ENCODE data around the gene ELFN1. TPM values are rescaled to one million over a fixed set of nuclear protein-coding genes. Genes with fewer than 3 reads are reported as not detected.

ELFN1 gene
- total RNA-seq, 1 donor from 2014 or later = 4.3 TPM

DNA sequence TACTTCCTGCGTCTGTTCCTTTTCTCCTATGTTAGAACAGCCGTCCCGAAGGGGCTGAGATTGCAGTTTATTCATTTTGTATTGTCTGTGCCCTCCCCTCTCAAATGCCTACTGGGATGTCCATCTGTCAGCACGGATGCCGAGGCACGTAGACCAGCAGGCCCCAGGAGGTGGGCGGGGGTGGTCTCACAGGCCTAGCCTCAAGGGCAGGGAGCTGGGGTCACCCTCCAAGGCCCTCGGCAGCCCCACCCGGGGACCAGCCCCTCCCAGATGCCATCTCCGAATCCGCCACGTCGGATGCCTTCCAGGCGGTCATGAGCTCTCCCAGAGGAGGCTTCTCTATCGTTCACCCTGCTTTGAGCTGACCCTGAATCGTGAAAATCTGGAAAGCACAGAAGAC lies 59.7 kb downstream of the ELFN1 start:
- no peak overlapping the region for H3K4me3 ChIP-seq
- no peak overlapping the region for H3K27ac ChIP-seq
- peaks cover 7% of the 10 kb centered on the region for H3K9me3 ChIP-seq
- DNase-seq (no peak), ATAC-seq (no peak)
- TF ChIP-seq, protein P1, sequence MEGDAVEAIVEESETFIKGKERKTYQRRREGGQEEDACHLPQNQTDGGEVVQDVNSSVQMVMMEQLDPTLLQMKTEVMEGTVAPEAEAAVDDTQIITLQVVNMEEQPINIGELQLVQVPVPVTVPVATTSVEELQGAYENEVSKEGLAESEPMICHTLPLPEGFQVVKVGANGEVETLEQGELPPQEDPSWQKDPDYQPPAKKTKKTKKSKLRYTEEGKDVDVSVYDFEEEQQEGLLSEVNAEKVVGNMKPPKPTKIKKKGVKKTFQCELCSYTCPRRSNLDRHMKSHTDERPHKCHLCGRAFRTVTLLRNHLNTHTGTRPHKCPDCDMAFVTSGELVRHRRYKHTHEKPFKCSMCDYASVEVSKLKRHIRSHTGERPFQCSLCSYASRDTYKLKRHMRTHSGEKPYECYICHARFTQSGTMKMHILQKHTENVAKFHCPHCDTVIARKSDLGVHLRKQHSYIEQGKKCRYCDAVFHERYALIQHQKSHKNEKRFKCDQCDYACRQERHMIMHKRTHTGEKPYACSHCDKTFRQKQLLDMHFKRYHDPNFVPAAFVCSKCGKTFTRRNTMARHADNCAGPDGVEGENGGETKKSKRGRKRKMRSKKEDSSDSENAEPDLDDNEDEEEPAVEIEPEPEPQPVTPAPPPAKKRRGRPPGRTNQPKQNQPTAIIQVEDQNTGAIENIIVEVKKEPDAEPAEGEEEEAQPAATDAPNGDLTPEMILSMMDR (IDR thresholded peaks at IDR 0.05) = no peak
- intact Hi-C loops (cut with DNase I) = no loop called here
- no peaks in the 10 kb centered on the region for H3K27me3 ChIP-seq
- no peaks in the 10 kb centered on the region for H3K36me3 ChIP-seq
- no peaks in the 10 kb centered on the region for H3K4me1 ChIP-seq

DNA sequence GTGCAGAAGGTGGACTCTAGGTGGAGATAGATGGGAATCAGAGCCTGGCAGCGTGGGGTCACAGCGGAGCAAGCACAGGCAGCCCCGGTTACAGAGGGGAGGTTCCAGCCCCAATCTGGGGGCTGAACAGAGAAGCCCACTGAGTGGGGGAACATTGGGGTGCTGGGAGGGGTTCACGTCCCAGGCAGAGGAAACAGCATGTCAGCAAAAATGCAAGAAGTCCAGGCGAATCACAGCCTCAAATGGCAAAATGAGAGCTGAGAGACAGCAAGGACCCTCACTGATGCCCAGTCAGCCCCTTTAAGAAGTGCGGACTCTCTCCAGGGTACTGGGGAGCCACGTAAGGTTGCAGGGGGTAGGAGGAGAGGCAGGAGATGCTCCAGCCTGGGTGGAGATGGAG lies 62.0 kb downstream of the ELFN1 start:
- DNase-seq (no peak), ATAC-seq (no peak)
- peaks cover 4% of the 10 kb centered on the region for H3K27me3 ChIP-seq
- no peaks in the 10 kb centered on the region for H3K4me1 ChIP-seq
- H3K36me3 ChIP-seq = no peaks in the 10 kb centered on the region
- intact Hi-C loops (cut with DNase I) = no loop called here
- no peak overlapping the region for H3K4me3 ChIP-seq
- H3K9me3 ChIP-seq = peaks cover 7% of the 10 kb centered on the region
- TF ChIP-seq, protein P1 (IDR thresholded peaks at IDR 0.05) = no peak
- H3K27ac ChIP-seq = no peak overlapping the region

DNA sequence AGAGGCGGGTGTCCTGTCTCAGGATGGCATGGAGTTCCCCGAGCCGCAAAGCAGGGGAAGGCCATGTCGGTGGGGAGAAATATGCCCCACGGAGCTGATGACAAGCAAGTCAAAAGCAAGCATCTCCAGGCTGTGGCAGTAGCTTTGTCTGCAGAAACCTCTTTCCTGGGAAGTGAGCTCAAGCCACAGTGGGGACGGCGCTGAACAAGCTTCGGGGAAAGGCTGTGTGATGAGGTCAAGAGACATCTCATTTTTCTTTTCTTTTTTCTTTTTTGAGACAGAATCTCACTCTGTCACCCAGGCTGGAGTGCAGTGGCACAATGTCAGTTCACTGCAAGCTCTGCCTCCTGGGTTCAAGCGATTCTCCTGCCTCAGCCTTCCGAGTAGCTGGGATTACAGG lies 62.6 kb downstream of the ELFN1 start:
- intact Hi-C loops (cut with DNase I) = no loop called here

DNA sequence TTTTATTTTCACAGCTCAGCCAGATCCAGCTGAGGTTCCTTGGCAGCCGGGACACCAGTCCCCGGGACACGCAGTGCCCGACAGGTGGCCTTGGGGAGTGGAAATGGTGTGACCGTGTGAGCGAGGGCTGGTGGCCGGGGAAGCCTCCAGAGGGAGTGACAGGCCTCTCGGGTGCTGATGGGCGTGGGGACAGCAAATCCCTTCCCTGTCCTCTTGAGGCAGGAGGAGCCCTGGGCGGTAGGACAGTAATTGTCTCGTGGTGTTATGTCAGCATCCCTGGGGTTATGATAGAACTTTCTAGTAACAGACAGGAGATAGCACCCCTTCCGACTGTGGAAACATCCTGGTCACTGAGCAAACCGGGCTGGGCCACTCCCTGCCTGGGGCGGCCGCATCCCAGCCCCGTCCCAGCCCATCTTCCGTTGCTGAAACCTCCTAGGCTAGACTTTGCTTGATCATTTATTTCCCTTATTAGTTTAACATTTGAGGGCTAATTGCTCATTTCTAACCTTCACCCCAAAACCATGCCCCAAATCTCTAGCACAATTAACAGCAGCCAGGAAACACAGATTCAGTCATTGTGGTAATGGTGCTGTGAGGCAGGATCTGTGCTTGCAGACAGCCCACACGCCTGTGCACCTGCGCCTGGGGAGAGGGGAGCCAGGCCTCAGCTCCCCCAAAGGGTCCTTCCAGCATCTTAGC lies 63.3 kb downstream of the ELFN1 start:
- Histone ChIP-seq H3K36me3 (no peaks in the 10 kb centered on the region), H3K4me1 (no peaks in the 10 kb centered on the region), H3K4me3 (no peak overlapping the region), H3K9me3 (peaks cover 7% of the 10 kb centered on the region), H3K27ac (no peak overlapping the region), H3K27me3 (peaks cover 4% of the 10 kb centered on the region)
- ATAC-seq = no peak
- TF ChIP-seq, protein P1 (IDR thresholded peaks at IDR 0.05) = no peak
- no peak for DNase-seq
- intact Hi-C loops (cut with DNase I) = no loop called here

More for the DNA sequence above, 62.6 kb downstream of the ELFN1 start:
- DNase-seq (no peak), ATAC-seq (no peak)
- Histone ChIP-seq H3K36me3 (no peaks in the 10 kb centered on the region), H3K4me3 (no peak overlapping the region), H3K4me1 (no peaks in the 10 kb centered on the region), H3K9me3 (peaks cover 7% of the 10 kb centered on the region), H3K27ac (no peak overlapping the region), H3K27me3 (peaks cover 4% of the 10 kb centered on the region)
- TF ChIP-seq, protein P1 (IDR thresholded peaks at IDR 0.05) = no peak

DNA sequence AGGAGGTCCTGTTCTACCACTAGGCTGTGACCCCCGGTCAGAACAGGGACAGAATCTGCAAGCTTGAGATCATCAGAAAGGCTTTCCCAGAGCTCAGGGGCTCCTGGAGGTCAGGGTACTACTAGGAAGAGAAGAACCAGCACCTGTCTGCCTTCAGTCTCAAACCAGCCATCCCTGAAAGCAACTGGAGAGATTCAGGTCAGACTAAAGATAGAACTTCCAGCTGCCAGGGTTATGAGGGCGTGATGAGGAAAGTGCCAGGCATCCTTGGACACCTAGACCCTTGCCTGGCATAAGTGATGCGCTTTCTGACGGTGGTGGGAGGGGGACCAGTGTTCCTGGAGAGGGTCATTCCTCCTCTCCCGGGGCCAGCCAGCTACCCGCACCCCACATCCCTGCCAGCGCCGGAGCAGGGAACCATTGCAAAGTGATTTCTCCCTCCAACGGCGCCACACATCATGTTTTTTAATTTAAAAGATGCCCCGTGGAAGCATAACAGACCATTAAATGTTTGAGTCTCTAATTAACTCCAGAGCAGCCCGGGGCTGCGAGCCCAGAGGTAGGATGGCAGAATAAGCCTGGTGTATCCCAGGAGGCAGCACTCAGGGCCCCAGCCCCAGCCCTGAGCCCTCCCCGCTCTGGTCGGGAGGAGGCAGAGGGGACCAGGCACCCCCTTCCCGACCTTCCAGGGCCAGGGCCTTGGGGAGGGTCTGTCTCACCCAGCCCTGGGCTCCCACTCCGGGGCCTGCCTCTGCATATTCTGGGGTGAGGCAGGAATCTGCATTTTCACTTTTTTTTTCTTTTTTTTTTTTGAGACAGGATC lies 64.0 kb downstream of the ELFN1 start:
- TF ChIP-seq, protein P1 (IDR thresholded peaks at IDR 0.05) = no peak
- H3K4me3 ChIP-seq = no peak overlapping the region
- H3K27ac ChIP-seq = no peak overlapping the region
- peaks cover 4% of the 10 kb centered on the region for H3K9me3 ChIP-seq
- ATAC-seq = no peak
- peaks cover 4% of the 10 kb centered on the region for H3K27me3 ChIP-seq
- no peaks in the 10 kb centered on the region for H3K36me3 ChIP-seq
- intact Hi-C loops (cut with DNase I) = no loop called here
- H3K4me1 ChIP-seq = no peaks in the 10 kb centered on the region
- DNase-seq = no peak
